HG02588 (cell line): ENCODE measurements around the gene KLHL20.
"Not testable (repeated sequence)": the region's sequence is repeated elsewhere in the genome, so short reads cannot be mapped to it uniquely, and the experiment has no call there.

ENCODE experiments used
- ATAC-seq: cut with Tn5 transposase; IDR thresholded peaks from one replicate; pipeline ENCODE4 v1.9.1; 2021; ENCODE audit warnings: mild to moderate bottlenecking, moderate library complexity; ENCODE audit not compliant: unreplicated experiment

Gene KLHL20

GRCh38 chr1:173714759-173715537, at the start of gene KLHL20:
KLHL20 (plus strand) TSS chr1:173714981; CDS start chr1:173716044, 1,063 bp downstream.
- ATAC-seq, result peak; percentile 95

GRCh38 chr1:173666646-173667045, 48.1 kb upstream of the KLHL20 start:
- no peak for ATAC-seq

- ATAC-seq, result no peak
Measured at GRCh38 chr1:173669491-173669941, 45.3 kb upstream of the KLHL20 start, which contains the start of gene ANKRD45. ANKRD45 (minus strand) TSS chr1:173669851; CDS start chr1:173659418, 10,433 bp downstream.

GRCh38 chr1:173674496-173674895, 40.3 kb upstream of the KLHL20 start:
- not testable (repeated sequence) for ATAC-seq

GRCh38 chr1:173680152-173680551, 34.6 kb upstream of the KLHL20 start:
- ATAC-seq, result not testable (repeated sequence)

GRCh38 chr1:173682184-173682583, 32.6 kb upstream of the KLHL20 start:
- no peak for ATAC-seq

GRCh38 chr1:173683838-173684237, 30.9 kb upstream of the KLHL20 start:
- ATAC-seq, result not testable (repeated sequence)

- ATAC-seq, result not testable (repeated sequence)
Measured at GRCh38 chr1:173685121-173685520, 29.7 kb upstream of the KLHL20 start.

GRCh38 chr1:173688300-173688699, 26.5 kb upstream of the KLHL20 start:
- ATAC-seq, result no peak

GRCh38 chr1:173693238-173693637, 21.5 kb upstream of the KLHL20 start:
- no peak for ATAC-seq

GRCh38 chr1:173701299-173701698, 13.5 kb upstream of the KLHL20 start:
- not testable (repeated sequence) for ATAC-seq

GRCh38 chr1:173702736-173703135, 12.0 kb upstream of the KLHL20 start:
- ATAC-seq, result no peak

GRCh38 chr1:173705117-173705516, 9.7 kb upstream of the KLHL20 start:
- ATAC-seq, result no peak

GRCh38 chr1:173708787-173709186, 6.0 kb upstream of the KLHL20 start:
- no peak for ATAC-seq

GRCh38 chr1:173714441-173714758, 381 bp upstream of the KLHL20 start:
- ATAC-seq, result no peak

- ATAC-seq, result no peak
Measured at GRCh38 chr1:173715538-173715844, 710 bp downstream of the KLHL20 start.

GRCh38 chr1:173717238-173717637, 2.5 kb downstream of the KLHL20 start:
- ATAC-seq, result no peak

GRCh38 chr1:173731331-173731730, 16.6 kb downstream of the KLHL20 start:
- not testable (repeated sequence) for ATAC-seq

- ATAC-seq, result no peak
Measured at GRCh38 chr1:173733912-173734311, 19.1 kb downstream of the KLHL20 start.

GRCh38 chr1:173736104-173736503, 21.3 kb downstream of the KLHL20 start:
- not testable (repeated sequence) for ATAC-seq

- no peak for ATAC-seq
Measured at GRCh38 chr1:173742203-173742886, 27.6 kb downstream of the KLHL20 start.

GRCh38 chr1:173744651-173745050, 29.9 kb downstream of the KLHL20 start:
- no peak for ATAC-seq
